Mesothelial cell of epicardium (in vitro differentiated cells): Measurements from ENCODE around the gene ZNF536. TPM values are rescaled to one million over a fixed set of nuclear protein-coding genes. Genes with fewer than 3 reads are reported as not detected.

Experiments
- DNase-seq, 2 experiments: peaks; one replicate each; pipeline ENCODE4 v3.0.0; 2021; ENCODE audit warnings: low spot score in 2 of 2; ENCODE audit not compliant: unreplicated experiment in 2 of 2
- H3K27ac Mint-ChIP-seq: 2 replicates; pipeline ENCODE4 v1.8.0; 2021; ENCODE audit warnings: mixed read lengths
- H3K27me3 Mint-ChIP-seq: 2 replicates; pipeline ENCODE4 v1.8.0; 2021; ENCODE audit warnings: low read depth, mixed read lengths
- H3K36me3 Mint-ChIP-seq: 2 replicates; pipeline ENCODE4 v1.8.0; 2021; ENCODE audit warnings: mixed read lengths
- H3K4me1 Mint-ChIP-seq: 2 replicates; pipeline ENCODE4 v1.8.0; 2021; ENCODE audit warnings: mixed read lengths
- H3K4me3 Mint-ChIP-seq: 2 replicates; pipeline ENCODE4 v1.8.0; 2021; ENCODE audit warnings: mild to moderate bottlenecking, moderate library complexity, mixed read lengths
- H3K9me3 Mint-ChIP-seq: 2 replicates; pipeline ENCODE4 v1.8.0; 2021; ENCODE audit warnings: mixed read lengths
- total RNA-seq: library from RNA; stranded (reverse); gene quantifications from 3 replicates; pipeline ENCODE4 v1.2.1, GENCODE V29; 2021
- TF ChIP-seq, protein P1 (sequence below): fragments of 200-600 bp; sonication (generic); IDR thresholded peaks from one replicate; pipeline ENCODE4 v1.5.0; 2021; ENCODE audit warnings: antibody characterized with exemption; ENCODE audit not compliant: unreplicated experiment

ZNF536 gene
- total RNA-seq, 1 donor from 2014 or later, result 9.2 TPM

GRCh38 chr19:30361721-30362120 lies 10.5 kb upstream of the ZNF536 start:
- Mint-ChIP-seq H3K4me1 (peaks cover 6% of the 10 kb centered on the region), H3K36me3 (no peaks in the 10 kb centered on the region), H3K9me3 (no peaks in the 10 kb centered on the region), H3K27ac (no peak overlapping the region), H3K4me3 (no peak overlapping the region), H3K27me3 (peaks cover 39% of the 10 kb centered on the region)
- TF ChIP-seq, protein P1, sequence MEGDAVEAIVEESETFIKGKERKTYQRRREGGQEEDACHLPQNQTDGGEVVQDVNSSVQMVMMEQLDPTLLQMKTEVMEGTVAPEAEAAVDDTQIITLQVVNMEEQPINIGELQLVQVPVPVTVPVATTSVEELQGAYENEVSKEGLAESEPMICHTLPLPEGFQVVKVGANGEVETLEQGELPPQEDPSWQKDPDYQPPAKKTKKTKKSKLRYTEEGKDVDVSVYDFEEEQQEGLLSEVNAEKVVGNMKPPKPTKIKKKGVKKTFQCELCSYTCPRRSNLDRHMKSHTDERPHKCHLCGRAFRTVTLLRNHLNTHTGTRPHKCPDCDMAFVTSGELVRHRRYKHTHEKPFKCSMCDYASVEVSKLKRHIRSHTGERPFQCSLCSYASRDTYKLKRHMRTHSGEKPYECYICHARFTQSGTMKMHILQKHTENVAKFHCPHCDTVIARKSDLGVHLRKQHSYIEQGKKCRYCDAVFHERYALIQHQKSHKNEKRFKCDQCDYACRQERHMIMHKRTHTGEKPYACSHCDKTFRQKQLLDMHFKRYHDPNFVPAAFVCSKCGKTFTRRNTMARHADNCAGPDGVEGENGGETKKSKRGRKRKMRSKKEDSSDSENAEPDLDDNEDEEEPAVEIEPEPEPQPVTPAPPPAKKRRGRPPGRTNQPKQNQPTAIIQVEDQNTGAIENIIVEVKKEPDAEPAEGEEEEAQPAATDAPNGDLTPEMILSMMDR, result no peak
- DNase-seq, result no peak

GRCh38 chr19:30362156-30362754 lies 9.9 kb upstream of the ZNF536 start:
- TF ChIP-seq, protein P1, result no peak
- peaks cover 6% of the 10 kb centered on the region for H3K4me1 Mint-ChIP-seq
- H3K4me3 Mint-ChIP-seq, result no peak overlapping the region
- H3K36me3 Mint-ChIP-seq, result no peaks in the 10 kb centered on the region
- DNase-seq, result no peak
- H3K27me3 Mint-ChIP-seq, result peaks cover 41% of the 10 kb centered on the region
- H3K27ac Mint-ChIP-seq, result no peak overlapping the region
- H3K9me3 Mint-ChIP-seq, result no peaks in the 10 kb centered on the region

GRCh38 chr19:30363073-30363472 lies 9.1 kb upstream of the ZNF536 start:
- TF ChIP-seq, protein P1, result no peak
- Mint-ChIP-seq H3K36me3 (no peaks in the 10 kb centered on the region), H3K4me3 (no peak overlapping the region), H3K4me1 (peaks cover 6% of the 10 kb centered on the region), H3K9me3 (no peaks in the 10 kb centered on the region), H3K27ac (no peak overlapping the region), H3K27me3 (peaks cover 49% of the 10 kb centered on the region)
- DNase-seq, result no peak

DNA sequence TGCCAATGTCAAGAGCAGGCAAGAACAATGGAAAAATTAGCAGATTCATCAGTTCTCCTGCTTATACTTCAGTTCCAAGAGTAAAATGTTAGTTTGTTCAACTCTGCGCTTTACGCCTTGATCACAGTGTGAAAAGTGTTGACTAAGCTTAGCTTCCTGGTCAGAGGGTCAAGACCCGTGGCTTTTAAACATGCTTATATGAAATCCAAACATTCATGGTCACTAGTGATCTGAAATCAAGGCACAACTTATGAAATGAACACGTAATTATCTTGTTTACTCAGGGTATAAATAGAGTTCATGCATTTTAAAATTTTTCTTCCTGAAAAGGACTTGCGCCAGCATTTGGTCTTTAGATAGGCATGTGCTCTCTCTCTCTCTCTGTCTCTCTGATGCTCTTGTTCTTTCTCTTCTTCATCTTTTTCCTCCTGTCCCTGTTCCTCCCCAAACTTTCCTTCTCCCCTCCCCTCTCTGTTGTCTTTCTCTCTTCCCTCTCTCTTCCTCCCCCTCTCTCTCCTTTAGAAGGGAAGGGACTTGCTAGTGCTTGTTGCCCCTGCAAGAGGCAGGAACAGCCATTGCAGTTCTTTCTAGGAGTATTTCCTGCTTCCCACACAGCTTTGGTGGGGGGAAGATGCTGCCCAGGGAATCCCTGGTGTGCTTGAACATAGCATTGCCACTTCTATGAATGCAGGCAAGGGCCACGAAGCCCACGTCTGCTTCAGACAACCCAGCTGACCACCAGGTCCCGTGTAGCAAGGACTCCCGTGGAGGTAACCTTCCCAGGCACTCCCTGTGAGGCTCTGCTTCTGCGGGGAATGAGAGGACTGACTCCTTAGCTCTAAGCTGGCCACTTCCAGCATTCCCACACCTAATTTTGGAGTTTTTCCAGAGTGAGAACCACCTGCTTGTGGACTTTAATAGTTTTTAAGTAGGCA lies 7.1 kb upstream of the ZNF536 start:
- H3K27me3 Mint-ChIP-seq, result peaks cover 69% of the 10 kb centered on the region
- TF ChIP-seq, protein P1, result no peak
- no peak for DNase-seq

GRCh38 chr19:30366282-30366681 lies 5.9 kb upstream of the ZNF536 start:
- H3K4me3 Mint-ChIP-seq, result no peak overlapping the region
- TF ChIP-seq, protein P1, result no peak
- peaks cover 8% of the 10 kb centered on the region for H3K4me1 Mint-ChIP-seq
- no peaks in the 10 kb centered on the region for H3K9me3 Mint-ChIP-seq
- H3K36me3 Mint-ChIP-seq, result no peaks in the 10 kb centered on the region
- H3K27me3 Mint-ChIP-seq, result peaks cover 75% of the 10 kb centered on the region
- H3K27ac Mint-ChIP-seq, result no peak overlapping the region
- no peak for DNase-seq

More for the DNA sequence above, 7.1 kb upstream of the ZNF536 start:
- H3K4me3 Mint-ChIP-seq, result no peak overlapping the region
- no peak overlapping the region for H3K27ac Mint-ChIP-seq
- peaks cover 12% of the 10 kb centered on the region for H3K4me1 Mint-ChIP-seq
- no peaks in the 10 kb centered on the region for H3K36me3 Mint-ChIP-seq
- no peaks in the 10 kb centered on the region for H3K9me3 Mint-ChIP-seq
